Measurements from ENCODE around the gene UNC5C.

GRCh38 chr4:95162867-95163266, 385.9 kb downstream of the UNC5C start:
- TF ChIP-seq TCF7 (CRISPR knock-in tag; IDR thresholded peaks at IDR 0.05; ENCODE audit: low read depth): no peak
- TF ChIP-seq ATF6 (CRISPR knock-in tag; IDR thresholded peaks at IDR 0.05): no peak
- no peak for TF ChIP-seq CTCF (IDR thresholded peaks at IDR 0.05)
- no peak for TF ChIP-seq AFF4 (CRISPR knock-in tag; IDR thresholded peaks at IDR 0.05; ENCODE audit: borderline replicate concordance)
- TF ChIP-seq ZNF121 (CRISPR knock-in tag; IDR thresholded peaks at IDR 0.05): no peak
- TF ChIP-seq MXD4 (CRISPR knock-in tag; IDR thresholded peaks at IDR 0.05; ENCODE audit: borderline replicate concordance): no peak
- TF ChIP-seq ATF2 (CRISPR knock-in tag; IDR thresholded peaks at IDR 0.05; ENCODE audit: borderline replicate concordance, low read depth): no peak
- TF ChIP-seq NR3C1 (CRISPR knock-in tag; conservative IDR thresholded peaks at IDR 0.05; ENCODE audit: low read depth): no peak
- no peak for TF ChIP-seq MLX (CRISPR knock-in tag; IDR thresholded peaks at IDR 0.05)
- no peak for TF ChIP-seq ZNF512 (CRISPR knock-in tag; IDR thresholded peaks at IDR 0.05; ENCODE audit: borderline replicate concordance)
- TF ChIP-seq ZNF671 (CRISPR knock-in tag; IDR thresholded peaks at IDR 0.05): no peak
- TF ChIP-seq JUN (CRISPR knock-in tag; IDR thresholded peaks at IDR 0.05): no peak
- TF ChIP-seq SMAD3 (CRISPR knock-in tag; IDR thresholded peaks at IDR 0.05; ENCODE audit: borderline replicate concordance): no peak
- no peak for TF ChIP-seq HMGXB4 (CRISPR knock-in tag; IDR thresholded peaks at IDR 0.05)
